Dedifferentiated amniotic fluid mesenchymal stem cell (primary cell): ENCODE measurements around the gene NKD1.
"Not testable (repeated sequence)": the region's sequence is repeated elsewhere in the genome, so short reads cannot be mapped to it uniquely, and the experiment has no call there.

Source experiments
- DNase-seq: peaks from one replicate; pipeline ENCODE4 v3.0.0-alpha.2; 2016; ENCODE audit errors: extremely low spot score

NKD1 gene, protein sequence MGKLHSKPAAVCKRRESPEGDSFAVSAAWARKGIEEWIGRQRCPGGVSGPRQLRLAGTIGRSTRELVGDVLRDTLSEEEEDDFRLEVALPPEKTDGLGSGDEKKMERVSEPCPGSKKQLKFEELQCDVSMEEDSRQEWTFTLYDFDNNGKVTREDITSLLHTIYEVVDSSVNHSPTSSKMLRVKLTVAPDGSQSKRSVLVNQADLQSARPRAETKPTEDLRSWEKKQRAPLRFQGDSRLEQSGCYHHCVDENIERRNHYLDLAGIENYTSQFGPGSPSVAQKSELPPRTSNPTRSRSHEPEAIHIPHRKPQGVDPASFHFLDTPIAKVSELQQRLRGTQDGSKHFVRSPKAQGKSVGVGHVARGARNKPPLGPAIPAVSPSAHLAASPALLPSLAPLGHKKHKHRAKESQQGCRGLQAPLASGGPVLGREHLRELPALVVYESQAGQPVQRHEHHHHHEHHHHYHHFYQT

DNA sequence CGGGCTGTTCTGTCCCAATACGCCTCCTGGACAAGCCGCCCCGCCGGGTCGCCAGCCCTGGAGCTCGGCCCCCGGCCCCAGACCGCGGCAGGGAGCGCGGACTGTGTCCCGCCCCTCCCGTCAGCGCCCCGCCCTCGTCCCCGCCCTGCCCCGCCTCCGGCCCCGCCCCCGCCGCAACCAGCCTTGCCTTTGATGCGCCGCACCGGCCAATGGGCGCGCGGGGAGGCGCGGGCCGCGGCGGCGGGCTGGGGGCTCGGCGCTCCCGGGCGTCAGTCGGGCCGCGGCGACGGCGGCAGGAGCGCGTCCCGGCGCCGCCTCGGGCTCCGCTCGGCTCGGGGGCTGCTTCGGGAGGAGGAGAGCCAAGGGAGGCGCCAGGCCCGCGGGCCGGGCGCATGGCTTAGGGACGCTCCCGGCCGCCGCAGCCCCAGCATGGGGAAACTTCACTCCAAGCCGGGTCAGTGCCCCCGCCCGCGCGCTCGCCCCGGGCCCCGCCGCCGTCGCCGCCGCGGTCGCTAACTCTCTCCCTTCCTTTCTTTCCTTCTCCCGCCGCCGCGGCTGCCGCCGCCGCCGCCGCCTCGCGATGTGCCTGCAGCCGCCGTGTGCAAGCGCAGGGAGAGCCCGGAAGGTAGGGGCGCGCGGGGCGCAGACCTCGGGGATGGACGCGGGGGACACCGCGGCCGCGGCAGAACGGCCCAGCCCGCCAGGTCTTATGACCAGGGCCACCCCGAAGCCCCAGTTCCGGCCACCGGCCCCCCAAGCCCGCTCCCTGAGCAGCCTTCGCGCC, at the start of gene NKD1:
Gene NKD1 (plus strand): TSS at position 272 of the 784 bp plus-strand sequence. CDS start 158 bp downstream, at position 430.
- no peak for DNase-seq

DNA sequence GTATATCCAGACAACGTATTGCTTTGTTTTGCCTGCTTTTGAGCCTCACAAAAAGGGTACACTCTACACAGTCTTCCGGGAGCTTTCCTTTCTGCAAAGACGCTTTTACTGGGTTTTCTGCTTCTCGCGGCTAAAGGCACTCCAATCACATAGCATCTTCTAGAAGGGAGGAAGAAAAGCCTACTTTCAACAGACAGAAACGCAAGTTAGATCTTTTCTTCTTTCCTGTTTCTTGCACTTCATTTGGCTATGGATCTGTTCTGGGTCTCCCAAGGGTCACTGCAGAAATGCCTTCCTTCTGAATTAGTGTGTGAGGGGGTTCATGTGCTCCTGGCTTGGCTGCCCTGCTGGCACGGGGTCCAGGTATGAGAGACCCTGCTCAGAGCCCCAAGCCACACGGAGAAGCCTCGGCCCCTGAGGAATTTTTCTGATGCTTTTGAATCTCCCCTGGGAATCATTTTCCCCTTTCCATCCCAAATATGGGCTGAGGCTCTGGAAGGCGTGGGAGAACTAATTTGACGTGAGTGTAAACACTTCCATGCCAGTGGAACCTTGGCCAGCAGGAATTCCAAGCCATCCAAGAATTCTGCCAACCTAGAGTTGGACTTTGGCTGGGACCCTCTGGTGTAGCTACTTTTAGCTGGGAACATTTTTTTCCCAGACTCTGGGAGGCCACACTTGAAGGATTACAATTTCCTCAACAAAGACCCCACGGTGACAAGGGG, 49.6 kb upstream of the NKD1 start:
- DNase-seq = no peak

DNA sequence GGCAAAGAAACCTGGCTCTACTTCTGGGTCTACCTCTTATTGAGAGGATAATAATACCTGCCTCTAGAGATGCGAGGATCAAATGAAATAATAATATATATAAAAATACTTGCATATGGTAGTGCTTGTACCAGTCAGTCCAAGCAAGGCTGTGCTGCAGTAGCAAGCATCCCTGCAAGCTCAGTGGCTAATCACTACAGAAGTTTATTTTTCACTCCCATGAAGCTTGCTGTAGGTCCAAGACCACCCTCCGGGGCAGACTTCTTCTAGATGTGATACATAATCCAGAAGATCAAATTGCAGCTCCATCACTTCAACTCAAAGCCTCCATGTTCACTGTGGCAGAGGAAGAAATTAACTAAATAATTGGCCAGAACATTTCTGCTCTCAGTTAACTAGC, 48.9 kb upstream of the NKD1 start:
- DNase-seq = no peak

DNA sequence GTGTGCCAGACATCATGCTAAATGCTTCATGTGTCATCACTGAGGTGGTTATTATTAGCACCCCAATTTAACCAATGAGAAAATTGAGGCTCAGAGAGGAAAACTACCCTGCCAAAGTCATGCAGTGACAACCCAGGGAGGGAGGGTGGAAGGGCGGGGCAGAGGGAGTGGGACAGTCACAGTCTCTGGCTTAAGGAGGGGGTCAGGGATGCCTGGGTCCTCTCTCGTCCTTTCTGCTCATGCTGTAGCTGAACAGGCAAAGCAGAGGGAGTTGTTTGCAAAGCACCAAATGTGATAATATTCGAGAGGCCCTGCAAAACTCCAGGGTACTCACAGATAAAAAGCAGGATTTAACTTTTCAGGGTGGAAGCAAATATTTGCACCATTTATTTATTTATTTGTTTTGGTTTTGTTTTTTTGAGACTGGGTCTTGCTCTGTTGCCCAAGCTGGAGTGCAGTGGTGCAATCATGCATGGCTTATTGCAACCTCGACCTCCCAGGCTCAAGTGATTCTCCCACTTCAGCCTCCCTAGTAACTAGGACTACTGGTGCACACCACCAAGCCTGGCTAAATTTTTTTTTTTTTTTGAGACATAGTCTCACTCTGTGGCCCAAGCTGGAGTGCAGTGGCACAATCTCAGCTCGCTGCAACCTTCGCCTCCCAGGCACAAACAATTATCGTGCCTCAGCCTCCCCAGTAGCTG, 47.9 kb upstream of the NKD1 start:
- DNase-seq = no peak

DNA sequence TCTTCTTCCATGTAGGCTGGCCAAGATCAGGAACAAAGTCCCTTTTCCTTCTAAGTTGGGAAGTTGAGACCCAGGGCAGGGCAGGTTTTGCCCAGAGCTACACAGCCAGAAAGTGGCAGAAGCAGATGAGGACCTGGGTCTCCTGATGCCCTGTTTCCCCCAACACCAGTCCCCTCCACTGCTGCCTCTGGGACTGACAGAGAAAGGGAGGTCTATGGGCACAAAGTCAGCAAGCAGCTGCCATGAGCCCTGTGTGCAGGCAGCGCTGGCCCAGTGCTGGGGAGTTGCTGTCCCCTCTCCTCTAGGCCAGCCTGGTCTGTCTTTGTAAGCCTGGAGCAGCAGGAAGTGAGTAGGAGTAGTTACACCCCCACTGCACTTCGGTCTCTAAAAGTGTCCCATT, 46.9 kb upstream of the NKD1 start:
- no peak for DNase-seq

DNA sequence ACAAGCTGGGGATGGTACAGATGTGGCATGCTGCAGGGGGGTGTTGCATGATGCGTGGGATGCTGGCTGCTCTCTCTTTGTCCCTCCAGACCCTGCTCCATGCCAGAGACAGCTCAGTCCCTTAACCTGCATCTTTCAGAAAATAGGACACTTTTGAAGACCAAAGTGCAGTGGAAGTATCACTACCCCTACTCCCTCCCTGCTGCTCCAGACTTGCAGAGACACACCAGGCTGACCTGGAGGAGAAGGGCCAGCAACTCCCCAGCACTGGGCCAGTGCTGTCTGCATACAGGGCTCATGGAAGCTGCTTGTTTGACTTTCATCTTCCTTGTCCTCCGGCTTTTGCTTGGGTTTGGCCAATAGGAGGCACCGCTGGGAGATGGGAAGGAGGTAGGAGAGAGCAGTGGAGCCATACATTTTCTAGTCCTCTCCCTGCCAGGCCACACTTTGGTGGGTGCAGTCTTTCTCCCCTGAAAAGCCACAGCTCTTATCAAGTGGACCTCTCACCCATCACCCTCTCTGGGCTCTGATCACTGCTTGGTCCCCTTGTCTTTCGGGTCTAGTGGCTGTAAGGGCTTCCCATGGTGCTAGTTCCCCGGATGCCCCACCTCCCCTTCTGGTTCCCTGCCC, 46.1 kb upstream of the NKD1 start:
- no peak for DNase-seq

DNA sequence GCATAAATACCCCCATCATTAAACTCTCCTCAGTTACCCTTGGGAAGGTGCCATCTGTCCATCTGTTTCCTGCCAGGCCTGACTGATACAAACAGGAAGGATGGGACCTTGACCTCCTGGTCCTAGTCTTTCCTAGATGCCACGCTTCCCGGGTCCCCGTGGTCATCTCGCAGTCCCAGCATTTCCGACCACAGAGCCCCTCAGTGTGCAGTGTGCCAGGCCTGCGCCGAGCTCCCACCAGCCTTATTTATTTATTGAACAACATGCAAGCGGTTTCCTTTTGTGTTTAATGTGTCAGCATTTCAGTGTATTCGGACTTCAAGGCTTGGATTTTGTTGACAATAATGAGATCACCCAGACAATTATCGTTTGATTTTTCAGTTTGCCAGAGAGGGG, 45.6 kb upstream of the NKD1 start:
- DNase-seq = no peak

DNA sequence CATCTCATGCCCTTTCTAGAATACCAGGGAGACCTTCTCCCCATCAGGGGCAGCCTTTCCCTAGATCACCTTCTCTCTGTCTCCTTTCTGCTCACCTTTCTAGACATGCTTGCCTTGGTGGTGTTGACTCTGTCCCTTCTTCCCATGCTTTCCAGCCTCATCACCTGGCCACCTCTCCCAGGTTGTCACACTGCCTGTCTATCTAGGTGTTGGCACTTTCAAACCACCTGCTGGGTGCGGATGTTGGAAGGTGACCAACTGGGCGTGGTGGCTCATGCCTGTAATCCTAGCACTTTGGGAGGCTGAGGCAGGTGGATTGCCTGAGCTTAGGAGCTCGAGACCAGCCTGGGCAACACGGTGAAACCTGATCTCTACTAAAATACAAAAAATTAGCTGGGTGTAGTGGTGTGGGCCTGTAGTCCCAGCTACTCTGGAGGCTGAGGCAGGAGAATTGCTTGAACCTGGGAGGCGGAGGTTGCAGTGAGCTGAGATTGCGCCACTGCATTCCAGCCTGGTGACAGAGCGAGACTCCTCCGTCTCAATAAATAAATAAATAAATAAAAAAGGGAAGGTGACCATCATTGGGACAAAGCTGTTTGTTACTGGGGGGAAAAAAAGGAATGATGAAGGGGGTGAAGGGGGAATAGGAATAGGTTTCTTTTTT, 44.2 kb upstream of the NKD1 start:
- DNase-seq = not testable (repeated sequence)

DNA sequence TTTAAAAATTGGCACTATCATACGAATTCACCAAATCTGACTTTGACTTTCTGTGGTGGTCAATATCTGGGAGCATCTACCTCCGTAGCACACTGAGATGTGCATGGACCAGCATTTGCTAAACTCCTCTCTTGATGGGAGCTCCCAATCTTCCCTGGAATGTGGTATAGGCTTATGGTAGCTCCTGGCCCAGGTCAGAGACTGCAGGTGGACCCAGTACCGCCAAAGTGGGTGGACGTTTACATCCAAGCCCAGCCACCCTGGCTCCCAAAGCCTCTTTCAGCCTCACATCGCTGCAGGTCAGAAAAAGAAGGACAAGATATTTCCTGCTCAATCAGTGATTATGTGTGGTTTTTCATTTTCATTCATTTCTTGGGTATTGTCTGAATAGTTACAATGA, 43.1 kb upstream of the NKD1 start:
- DNase-seq = no peak

DNA sequence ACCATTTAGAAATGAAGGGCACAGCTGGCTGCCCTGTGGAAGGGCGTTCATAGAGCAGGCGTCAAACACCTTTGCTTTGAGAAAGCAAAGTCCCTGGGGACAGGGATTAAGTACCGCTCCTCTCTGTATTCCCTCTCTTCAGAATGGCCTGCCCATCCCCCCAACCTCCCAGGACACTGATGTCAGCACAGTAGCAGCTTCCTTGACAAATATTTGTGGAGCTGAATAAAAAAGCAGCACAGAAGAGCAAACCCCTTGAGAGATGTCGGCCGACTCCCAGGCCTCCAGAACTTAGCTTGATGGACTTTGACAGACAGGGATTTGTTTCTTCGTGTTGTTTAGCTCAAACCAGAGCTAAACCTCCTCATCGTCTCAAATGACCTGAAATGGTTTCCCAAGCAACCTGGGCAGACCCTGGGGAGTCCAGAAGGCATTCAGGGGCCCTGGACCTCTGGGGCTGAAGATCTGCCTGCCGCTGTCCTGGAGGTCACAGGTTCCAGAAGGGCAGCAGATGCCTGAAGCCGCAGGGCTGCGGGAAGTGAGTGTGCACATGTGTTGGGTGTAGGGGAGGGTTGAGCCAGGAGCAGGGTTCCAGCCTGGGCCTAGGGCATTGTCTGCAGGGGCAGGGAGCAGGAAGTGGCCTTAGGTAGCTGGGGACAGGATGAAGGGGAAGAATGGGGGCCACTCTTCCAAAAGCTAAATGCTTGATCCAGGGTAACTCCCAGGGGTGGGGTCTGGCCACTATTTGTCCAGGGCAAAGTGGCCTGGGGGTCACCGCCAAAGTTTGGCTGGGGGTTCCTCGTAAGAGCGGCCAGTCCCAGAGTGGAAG, 42.3 kb upstream of the NKD1 start:
- DNase-seq = no peak

DNA sequence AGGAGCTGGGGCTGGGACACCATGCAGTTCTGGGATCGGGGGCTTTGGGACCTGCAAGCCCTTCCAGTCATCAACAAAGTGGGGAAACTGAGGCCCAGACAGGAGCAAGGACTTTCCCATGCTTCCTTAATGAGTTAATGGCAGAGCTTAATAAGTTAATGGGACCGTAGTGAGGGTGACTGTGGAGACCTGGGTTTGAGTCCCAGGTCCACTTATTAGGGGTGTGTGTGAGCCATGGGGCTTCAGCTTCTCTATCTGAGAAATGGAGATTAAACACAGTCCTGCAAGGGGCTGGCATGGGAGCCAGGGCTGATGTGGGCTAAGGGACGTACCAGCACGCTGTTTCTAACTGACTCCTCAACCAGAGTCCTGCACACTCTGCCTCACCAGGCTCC, 41.7 kb upstream of the NKD1 start:
- DNase-seq = no peak

DNA sequence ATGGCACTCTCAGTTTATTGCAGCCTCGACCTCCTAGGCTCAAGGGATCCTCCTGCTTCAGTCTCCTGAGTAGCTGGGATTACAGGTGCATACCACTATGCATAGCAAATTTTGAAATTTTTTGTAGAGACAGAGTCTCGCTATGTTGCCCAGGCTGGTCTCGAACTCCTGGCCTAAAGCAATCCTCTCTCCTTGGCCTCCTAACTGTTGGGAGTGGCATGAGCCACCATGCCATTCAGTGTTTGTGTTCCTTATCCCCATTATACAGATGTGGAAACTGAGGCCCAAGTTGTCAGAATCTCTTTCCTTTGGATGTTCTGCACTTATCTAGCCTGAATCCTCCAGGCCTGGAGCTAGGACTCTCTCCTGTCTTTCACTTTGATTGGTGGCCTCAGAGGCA, 40.8 kb upstream of the NKD1 start:
- DNase-seq = no peak

DNA sequence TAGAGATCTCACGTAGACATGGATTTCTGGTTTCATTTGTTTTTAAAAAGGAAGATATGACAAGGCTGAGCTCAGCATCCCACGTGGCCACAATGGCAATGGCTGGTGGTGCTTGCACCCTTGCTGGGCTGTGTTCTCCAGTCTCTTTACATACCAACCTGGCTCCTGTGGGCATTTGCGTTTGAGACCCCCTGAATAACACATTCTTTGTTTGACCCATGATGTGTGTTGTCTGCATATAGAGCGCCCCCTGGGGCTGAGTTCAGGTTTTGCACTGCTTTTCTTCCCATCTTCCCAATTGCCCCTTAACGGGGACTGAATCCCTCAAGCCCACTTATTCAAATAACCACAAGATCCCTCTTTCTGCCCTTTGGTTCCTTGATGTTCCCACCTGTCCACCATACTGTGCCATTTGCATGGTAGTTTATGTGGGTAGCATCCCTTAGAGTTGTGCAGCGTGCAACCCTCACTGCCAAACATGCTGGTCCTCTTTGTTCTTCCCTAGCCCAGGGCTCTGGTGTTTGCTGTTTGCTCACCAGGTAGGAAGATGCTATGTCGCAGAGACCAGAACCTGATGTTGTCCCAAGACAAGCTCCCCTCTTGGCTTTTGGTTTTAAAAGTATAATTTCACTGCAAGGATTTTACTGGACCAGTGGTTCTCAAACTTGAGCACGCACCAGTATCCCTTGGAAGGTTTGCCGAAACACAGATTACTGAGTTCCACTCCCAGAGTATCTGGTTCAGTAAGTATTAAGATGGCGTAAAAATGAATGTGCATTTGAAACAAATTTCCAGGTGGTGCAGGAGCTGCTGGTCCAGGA, 38.5 kb upstream of the NKD1 start:
- no peak for DNase-seq

DNA sequence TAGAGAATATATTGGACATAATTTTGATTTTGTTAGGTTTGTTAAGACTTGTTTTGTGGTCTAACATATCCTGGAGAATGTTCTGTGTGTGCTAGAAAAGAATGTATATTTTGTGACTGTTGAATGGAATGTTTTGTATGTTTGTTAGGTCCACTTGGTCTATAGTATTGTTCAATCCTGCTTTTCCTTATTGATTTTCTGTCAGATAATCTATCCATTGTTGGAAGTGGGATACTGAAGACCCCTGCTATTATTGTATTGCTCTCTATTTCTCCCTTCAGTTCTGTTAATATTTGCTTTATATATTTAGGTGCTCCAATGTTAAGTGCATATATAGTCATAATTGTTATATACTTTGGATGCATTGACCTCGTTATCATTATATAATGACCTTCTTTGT, 33.0 kb upstream of the NKD1 start:
- DNase-seq = no peak

DNA sequence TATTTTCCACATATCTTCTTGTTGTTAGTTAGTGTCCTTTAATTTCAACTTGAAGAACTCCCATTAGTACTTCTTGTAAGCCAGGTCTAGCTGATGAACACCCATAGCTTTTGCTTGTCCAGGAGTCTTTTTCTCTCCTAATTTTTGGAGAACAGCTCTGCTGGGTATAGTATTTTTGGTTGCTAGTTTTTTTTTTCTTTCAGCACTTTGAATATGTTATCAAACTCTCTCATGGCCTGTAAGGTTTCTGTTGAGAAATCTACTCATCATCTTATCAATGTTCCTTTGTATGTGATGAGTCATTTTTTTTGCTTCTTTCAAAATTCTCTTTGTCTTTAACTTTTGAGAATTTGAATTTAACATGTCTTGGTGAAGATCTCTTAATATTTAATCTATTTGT, 31.8 kb upstream of the NKD1 start:
- no peak for DNase-seq

DNA sequence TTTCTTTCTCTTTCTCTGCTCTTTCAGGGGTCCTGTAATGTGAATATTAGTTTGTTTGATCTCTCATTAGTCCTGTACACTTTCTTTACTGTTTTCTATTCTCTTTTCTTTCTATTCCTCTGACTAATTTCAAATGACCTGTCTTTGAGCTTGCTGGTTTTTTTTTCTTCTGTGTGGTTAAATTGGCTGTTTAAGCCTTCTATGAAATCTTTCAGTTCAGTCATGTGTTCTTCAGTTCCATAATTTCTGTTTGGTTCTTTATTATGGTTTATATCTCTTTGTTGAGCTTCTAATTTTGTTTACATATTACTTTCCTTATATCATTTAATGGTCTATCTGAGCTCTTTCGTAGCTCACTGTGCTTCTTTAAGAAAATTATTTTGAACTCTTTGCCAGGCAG, 31.3 kb upstream of the NKD1 start:
- no peak for DNase-seq

DNA sequence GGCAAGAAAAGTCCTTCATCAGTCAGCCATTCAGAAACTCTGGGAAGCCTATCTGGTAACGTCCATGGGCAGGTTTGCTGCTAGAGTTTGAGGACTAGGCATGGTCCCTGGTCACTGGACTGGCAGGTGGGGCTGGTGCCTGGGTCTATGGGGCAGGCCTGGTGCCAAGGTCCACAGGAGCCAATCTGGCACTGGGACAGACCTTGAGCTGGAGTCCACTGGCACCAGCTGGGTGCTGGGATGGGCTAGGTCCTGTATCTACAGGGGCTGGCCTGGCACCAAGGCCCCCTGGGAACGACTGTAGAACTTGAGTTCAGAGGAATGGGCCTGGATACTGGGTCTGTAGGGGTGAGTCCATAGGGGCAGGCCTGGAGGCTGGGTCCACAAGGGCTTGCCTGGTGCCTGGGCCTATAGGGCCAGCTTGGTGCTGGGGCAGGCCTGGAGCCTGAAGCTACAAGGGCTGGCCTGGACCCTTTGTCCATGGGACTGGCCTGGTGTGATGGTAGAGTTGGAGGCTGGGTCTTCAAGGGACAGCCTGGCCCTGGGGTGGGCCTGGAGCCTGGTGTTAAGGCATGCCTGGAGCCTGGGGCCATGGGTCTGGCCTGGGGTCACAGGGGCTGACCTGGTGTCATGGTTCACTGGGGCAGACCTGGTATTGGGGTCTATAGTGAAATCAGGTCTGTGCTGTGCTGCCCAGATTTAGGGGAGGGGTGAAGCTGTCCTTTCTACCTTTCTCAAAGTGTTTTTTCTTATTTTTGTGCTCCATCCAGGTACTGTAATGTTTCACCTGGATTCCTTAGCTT, 30.5 kb upstream of the NKD1 start:
- no peak for DNase-seq

DNA sequence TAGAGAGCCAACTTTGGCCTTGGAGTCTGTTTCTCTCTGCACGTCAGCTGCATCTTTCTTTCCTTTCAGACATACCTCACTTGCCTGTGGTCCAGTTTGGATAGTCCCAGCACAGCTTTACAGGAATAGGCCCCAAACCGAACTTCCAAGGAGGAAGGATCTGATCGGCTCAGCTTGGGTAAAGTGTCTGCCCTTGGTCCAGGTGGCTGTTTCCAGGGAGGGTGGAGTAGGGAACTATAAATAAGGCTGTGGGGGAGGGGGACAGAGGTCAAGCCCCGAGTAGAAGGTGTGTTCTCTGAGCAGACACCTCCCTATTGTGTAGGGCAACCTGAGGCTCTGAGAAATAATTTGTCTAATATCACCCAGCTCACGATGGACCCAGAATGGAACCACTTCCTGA, 29.2 kb upstream of the NKD1 start:
- DNase-seq = no peak
